CD14-positive monocyte (primary cell): Measurements from ENCODE around the gene SKOR1. TPM values are rescaled to one million over a fixed set of nuclear protein-coding genes. Genes with fewer than 3 reads are reported as not detected.

Source experiments
- DNase-seq, 3 donors: peaks; one replicate each; pipeline ENCODE4 v3.0.0-alpha.2; 2011 to 2022
- H2AFZ ChIP-seq: 2 replicates; pipeline ENCODE4 v1.6.0; 2012; ENCODE audit warnings: mild to moderate bottlenecking, low read depth, low read length, inconsistent platforms; ENCODE audit not compliant: insufficient read depth, poor library complexity, severe bottlenecking
- H3K27ac ChIP-seq, 2 donors: 1 replicate in 1 of 2; 2 replicates in 1 of 2; pipeline ENCODE4 v1.5.1; 2012 to 2013; ENCODE audit warnings: low read length in 2 of 2, control low read depth in 1 of 2, inconsistent platforms in 1 of 2, low read depth in 1 of 2, mild to moderate bottlenecking in 1 of 2
- H3K27me3 ChIP-seq, 2 donors: one replicate each; pipeline versions ENCODE4 v1.6.0 to v1.6.1; 2011 to 2013; ENCODE audit warnings: low read length in 2 of 2; ENCODE audit not compliant: control insufficient read depth in 2 of 2, insufficient read depth in 2 of 2
- H3K36me3 ChIP-seq, 2 donors: replicated peaks in 1 of 2; 1 replicate in 1 of 2; 2 replicates in 1 of 2; pipeline versions ENCODE4 v1.5.1 to v1.6.1; 2012 to 2013; ENCODE audit warnings: low read length in 2 of 2, control low read depth in 1 of 2, inconsistent platforms in 1 of 2, mild to moderate bottlenecking in 1 of 2; ENCODE audit not compliant: insufficient read depth in 2 of 2, control insufficient read depth in 1 of 2
- H3K4me1 ChIP-seq, 2 donors: 1 replicate in 1 of 2; 2 replicates in 1 of 2; pipeline versions ENCODE4 v1.5.1 to v1.6.1; 2012 to 2013; ENCODE audit warnings: low read length in 2 of 2, control low read depth in 1 of 2, inconsistent platforms in 1 of 2, mild to moderate bottlenecking in 1 of 2, moderate library complexity in 1 of 2; ENCODE audit not compliant: insufficient read depth in 2 of 2, control insufficient read depth in 1 of 2
- H3K4me2 ChIP-seq: replicated peaks from 2 replicates; pipeline ENCODE3; 2012; ENCODE audit warnings: low read length, moderate library complexity, mild to moderate bottlenecking; ENCODE audit not compliant: poor library complexity, severe bottlenecking; ENCODE audit errors: extremely low read depth
- H3K4me3 ChIP-seq, 3 experiments: fragments of 200-600 bp in 1 of 3; sonication (generic) in 1 of 3; replicated peaks in 1 of 3; 1 replicate in 2 of 3; 2 replicates in 1 of 3; pipeline ENCODE4 v1.5.1; 2011 to 2013; ENCODE audit warnings: low read length in 3 of 3, mild to moderate bottlenecking in 3 of 3, control low read depth in 2 of 3, low read depth in 2 of 3, inconsistent platforms in 1 of 3, moderate library complexity in 1 of 3
- H3K79me2 ChIP-seq: 2 replicates; pipeline ENCODE4 v1.6.0; 2012; ENCODE audit warnings: mild to moderate bottlenecking, control low read depth, inconsistent platforms, low read length, moderate library complexity; ENCODE audit not compliant: insufficient read depth
- H3K9ac ChIP-seq: 2 replicates; pipeline ENCODE4 v1.6.0; 2017; ENCODE audit warnings: low read length, mild to moderate bottlenecking; ENCODE audit not compliant: insufficient read depth, poor library complexity, severe bottlenecking
- H3K9me3 ChIP-seq, 2 donors: replicated peaks in 1 of 2; 1 replicate in 1 of 2; 2 replicates in 1 of 2; pipeline versions ENCODE4 v1.5.1 to v1.6.1; 2012 to 2013; ENCODE audit warnings: low read length in 2 of 2, control low read depth in 1 of 2; ENCODE audit not compliant: control insufficient read depth in 1 of 2, insufficient read depth in 1 of 2
- H4K20me1 ChIP-seq: 2 replicates; pipeline ENCODE4 v1.6.0; 2012; ENCODE audit warnings: mild to moderate bottlenecking, low read length, control low read depth, moderate library complexity; ENCODE audit not compliant: insufficient read depth
- H3K27ac Mint-ChIP-seq, 7 donors: one replicate each; pipeline ENCODE4 v1.8.0; 2020; ENCODE audit warnings: mild to moderate bottlenecking in 7 of 7, mixed read lengths in 7 of 7, moderate library complexity in 6 of 7, inconsistent platforms in 2 of 7
- H3K27me3 Mint-ChIP-seq, 3 donors: one replicate each; pipeline ENCODE4 v1.8.0; 2021 to 2022; ENCODE audit warnings: low read depth in 3 of 3, mild to moderate bottlenecking in 3 of 3, mixed read lengths in 3 of 3, moderate library complexity in 3 of 3, inconsistent platforms in 1 of 3
- H3K36me3 Mint-ChIP-seq, 2 donors: one replicate each; pipeline ENCODE4 v1.8.0; 2020; ENCODE audit warnings: mixed read lengths in 2 of 2, inconsistent platforms in 1 of 2, mild to moderate bottlenecking in 1 of 2
- H3K4me1 Mint-ChIP-seq: one replicate; pipeline ENCODE4 v1.8.0; 2020; ENCODE audit warnings: mild to moderate bottlenecking, mixed read lengths
- H3K4me3 Mint-ChIP-seq, 2 donors: one replicate each; pipeline ENCODE4 v1.8.0; 2020; ENCODE audit warnings: mild to moderate bottlenecking in 2 of 2, mixed read lengths in 2 of 2, moderate library complexity in 1 of 2
- H3K9me3 Mint-ChIP-seq, 7 donors: one replicate each; pipeline ENCODE4 v1.8.0; 2020 to 2022; ENCODE audit warnings: mixed read lengths in 7 of 7, mild to moderate bottlenecking in 6 of 7, moderate library complexity in 6 of 7, inconsistent platforms in 2 of 7
- WGBS: methylation state at CpG from one replicate; pipeline ENCODE4 v1.1.5; 2013; ENCODE audit warnings: missing lambda C conversion rate; ENCODE audit not compliant: insufficient coverage; 5-methylcytosine and 5-hydroxymethylcytosine counted together
- intact Hi-C, 2 donors: fragments of 100-400 bp; cut with micrococcal nuclease; formaldehyde crosslinking; loops; one replicate each; pipeline versions ENCODE4 v1.15.0 to v1.15.1; 2023
- polyA plus RNA-seq, 3 donors: library from polyadenylated mRNA; depleted of rRNA in 1 of 3; unstranded in 2 of 3; stranded (reverse) in 1 of 3; fragments of 300-500 nt in 2 of 3; fragments of >200 nt in 1 of 3; fragmentation: Illumina TruSeq in 2 of 3; gene quantifications; 1 replicate in 2 of 3; 2 replicates in 1 of 3; pipeline ENCODE4 v1.2.3, GENCODE V29; 2012 to 2021
- TF ChIP-seq, protein P1 (sequence below): fragments of 200-600 bp; IDR thresholded peaks from one replicate; pipeline ENCODE4 v1.8.0; 2022; ENCODE audit warnings: antibody characterized with exemption, mild to moderate bottlenecking

SKOR1 gene
- polyA plus RNA-seq, 3 donors: 0.23 TPM; not detected in 2

DNA sequence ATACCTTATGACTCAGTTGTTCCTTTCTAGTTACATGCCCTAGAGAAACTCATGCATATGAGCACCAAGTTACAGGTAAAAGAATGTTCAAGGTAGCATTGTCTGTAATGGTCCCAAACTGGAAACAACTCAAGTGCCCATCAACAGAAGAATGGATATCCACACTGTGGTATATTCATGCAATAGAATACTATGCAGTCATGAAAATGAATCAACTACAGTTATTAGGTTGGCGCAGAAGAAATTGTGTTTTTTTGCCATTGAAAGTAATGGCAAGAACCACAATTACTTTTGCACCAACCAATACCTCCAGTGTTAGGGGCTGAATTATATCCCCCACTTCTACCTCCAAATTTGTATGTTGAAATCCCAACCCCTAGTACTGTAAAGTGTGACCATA lies 24.2 kb downstream of the SKOR1 start:
- H3K36me3 Mint-ChIP-seq: peaks cover 0 to 6% of the 10 kb centered on the region in 2 donors
- TF ChIP-seq, protein P1, sequence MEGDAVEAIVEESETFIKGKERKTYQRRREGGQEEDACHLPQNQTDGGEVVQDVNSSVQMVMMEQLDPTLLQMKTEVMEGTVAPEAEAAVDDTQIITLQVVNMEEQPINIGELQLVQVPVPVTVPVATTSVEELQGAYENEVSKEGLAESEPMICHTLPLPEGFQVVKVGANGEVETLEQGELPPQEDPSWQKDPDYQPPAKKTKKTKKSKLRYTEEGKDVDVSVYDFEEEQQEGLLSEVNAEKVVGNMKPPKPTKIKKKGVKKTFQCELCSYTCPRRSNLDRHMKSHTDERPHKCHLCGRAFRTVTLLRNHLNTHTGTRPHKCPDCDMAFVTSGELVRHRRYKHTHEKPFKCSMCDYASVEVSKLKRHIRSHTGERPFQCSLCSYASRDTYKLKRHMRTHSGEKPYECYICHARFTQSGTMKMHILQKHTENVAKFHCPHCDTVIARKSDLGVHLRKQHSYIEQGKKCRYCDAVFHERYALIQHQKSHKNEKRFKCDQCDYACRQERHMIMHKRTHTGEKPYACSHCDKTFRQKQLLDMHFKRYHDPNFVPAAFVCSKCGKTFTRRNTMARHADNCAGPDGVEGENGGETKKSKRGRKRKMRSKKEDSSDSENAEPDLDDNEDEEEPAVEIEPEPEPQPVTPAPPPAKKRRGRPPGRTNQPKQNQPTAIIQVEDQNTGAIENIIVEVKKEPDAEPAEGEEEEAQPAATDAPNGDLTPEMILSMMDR: no peak
- Histone ChIP-seq H3K9me3 (peaks cover 7 to 23% of the 10 kb centered on the region in 2 donors), H3K4me3 (no peak overlapping the region), H2AFZ (no peak overlapping the region), H3K9ac (no peak overlapping the region), H3K4me2 (no peak overlapping the region), H3K4me1 (peaks cover 15% of the 10 kb centered on the region in 2 donors), H3K36me3 (no peaks in the 10 kb centered on the region), H3K27me3 (no peaks in the 10 kb centered on the region), H4K20me1 (no peaks in the 10 kb centered on the region), H3K79me2 (no peaks in the 10 kb centered on the region), H3K27ac (no peak overlapping the region)
- no peak overlapping the region for H3K4me3 Mint-ChIP-seq
- no CpG with 5 or more reads among the region's 1 CpG for WGBS
- no peak overlapping the region for H3K27ac Mint-ChIP-seq
- H3K9me3 Mint-ChIP-seq: peaks cover 8 to 24% (median 19%) of the 10 kb centered on the region in 7 donors
- intact Hi-C loops: no loop called here
- DNase-seq: no peak
- H3K27me3 Mint-ChIP-seq: peaks cover 0 to 6% (median 1%) of the 10 kb centered on the region in 3 donors
- peaks cover 20% of the 10 kb centered on the region for H3K4me1 Mint-ChIP-seq

DNA sequence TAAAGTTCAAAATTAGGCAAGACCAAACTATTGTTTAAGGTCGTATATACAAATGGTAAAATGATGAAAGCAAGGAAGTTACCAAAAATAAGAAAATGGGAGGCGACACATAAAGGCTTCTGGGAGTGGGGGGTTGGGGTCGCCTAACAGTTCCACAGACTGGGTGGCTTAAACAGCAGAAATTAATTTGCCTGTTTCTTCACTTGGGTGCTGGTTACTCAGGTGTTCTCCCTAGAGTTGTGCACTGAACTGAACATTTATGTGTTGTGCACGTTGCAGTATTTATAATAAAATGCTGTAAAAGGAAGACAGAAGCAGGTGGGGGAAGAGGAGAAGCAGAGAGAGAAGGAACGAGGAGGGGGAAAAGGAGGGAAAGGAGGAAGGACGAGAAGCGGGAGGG lies 25.0 kb downstream of the SKOR1 start:
- peak overlapping the region in 1 of 3 experiments; percentile 19 for H3K4me3 ChIP-seq
- H3K4me2 ChIP-seq: peak overlapping the region; percentile 14
- no peaks in the 10 kb centered on the region for H3K36me3 ChIP-seq
- peak overlapping the region; percentile 7 to 95 (median 93) for H3K27ac Mint-ChIP-seq
- DNase-seq: no peak
- no peak overlapping the region for H3K4me3 Mint-ChIP-seq
- H3K9ac ChIP-seq: no peak overlapping the region
- 24% methylated on average over 6 of the region's 7 CpGs for WGBS
- H4K20me1 ChIP-seq: no peaks in the 10 kb centered on the region
- peaks cover 0 to 6% (median 1%) of the 10 kb centered on the region in 3 donors for H3K27me3 Mint-ChIP-seq
- H3K27ac ChIP-seq: peak overlapping the region; percentile 64 to 76
- H3K36me3 Mint-ChIP-seq: peaks cover 0 to 6% of the 10 kb centered on the region in 2 donors
- H3K4me1 Mint-ChIP-seq: peaks cover 20% of the 10 kb centered on the region
- H3K79me2 ChIP-seq: no peaks in the 10 kb centered on the region
- no peak overlapping the region for H2AFZ ChIP-seq
- TF ChIP-seq, protein P1: no peak
- peaks cover 15% of the 10 kb centered on the region in 2 donors for H3K4me1 ChIP-seq
- H3K9me3 Mint-ChIP-seq: peaks cover 8 to 24% (median 19%) of the 10 kb centered on the region in 7 donors
- H3K9me3 ChIP-seq: peaks cover 7 to 23% of the 10 kb centered on the region in 2 donors
- intact Hi-C loops: no loop called here
- no peaks in the 10 kb centered on the region for H3K27me3 ChIP-seq
